K562 (cell line): ENCODE data around the gene NAE1. TPM values are rescaled to one million over a fixed set of nuclear protein-coding genes. Genes with fewer than 3 reads are reported as not detected.

Experiments used
- ATAC-seq: fragments of 200-7000 bp; cut with Tn5 transposase; 3 replicates; pipeline ENCODE4 v1.9.1; 2020; ENCODE audit warnings: moderate library complexity
- BruUV-seq: library from RNA; stranded (reverse); fragments of 400-500 nt; replicated peaks from 2 replicates; lab custom pipeline; 2021; lab: Mats Ljungman, UMichigan
- CTCF ChIA-PET: fragments of 300-600 bp; formaldehyde crosslinking; extraction: SDS; loops from one replicate; lab custom pipeline; 2021; ENCODE audit warnings: low intra/inter-chr PET ratio; lab: Yijun Ruan, JAX
- POLR2A ChIA-PET: fragments of 300-600, 350-650 bp; sonication (Branson Sonifier 250); formaldehyde crosslinking; extraction: SDS; loops from one replicate; lab custom pipeline; 2021; ENCODE audit warnings: antibody characterized with exemption, inconsistent platforms; lab: Yijun Ruan, JAX
- DNase-seq, 4 experiments: peaks; one replicate each; pipeline versions ENCODE4 v3.0.0 to v3.0.0-alpha.2; 2011 to 2018; ENCODE audit warnings: low spot score in 3 of 4, mixed read lengths in 3 of 4; ENCODE audit errors: extremely low read depth in 1 of 4
- FAIRE-seq: peaks from 2 replicates; lab custom pipeline; 2011; peaks lifted over from hg19 to GRCh38; lab: Jason Lieb, UNC
- H2AFZ ChIP-seq: 2 replicates; pipeline ENCODE4 v1.6.0; 2011; ENCODE audit warnings: low read depth, low read length, control low read depth, inconsistent platforms
- H3K27ac ChIP-seq: fragments of 200-600 bp; 3 replicates; pipeline ENCODE4 v1.8.0; 2011; ENCODE audit warnings: low read depth, mild to moderate bottlenecking, control low read depth, inconsistent platforms, low read length, moderate library complexity, mixed read lengths; ENCODE audit errors: extremely low read depth
- H3K27me3 ChIP-seq, 2 experiments: fragments of 300-600 bp in 1 of 2; 2 replicates in 1 of 2; 3 replicates in 1 of 2; pipeline versions ENCODE4 v1.6.0 to v1.8.0; 2011; ENCODE audit warnings: inconsistent platforms in 2 of 2, low read length in 2 of 2, mild to moderate bottlenecking in 1 of 2, mixed read lengths in 1 of 2, moderate library complexity in 1 of 2; ENCODE audit not compliant: control insufficient read depth in 2 of 2, insufficient read depth in 2 of 2
- H3K36me3 ChIP-seq: fragments of 300-600 bp; 3 replicates; pipeline ENCODE4 v1.8.0; 2011; ENCODE audit warnings: mild to moderate bottlenecking, low read length, inconsistent platforms; ENCODE audit not compliant: control insufficient read depth, insufficient read depth
- H3K4me1 ChIP-seq, 2 experiments: fragments of 200-600 bp in 1 of 2; replicated peaks in 1 of 2; 2 replicates in 1 of 2; 3 replicates in 1 of 2; pipeline versions ENCODE4 v1.5.1 to v1.8.0; 2011; ENCODE audit warnings: inconsistent platforms in 2 of 2, low read length in 2 of 2, mild to moderate bottlenecking in 1 of 2, mixed read lengths in 1 of 2, moderate library complexity in 1 of 2; ENCODE audit not compliant: control insufficient read depth in 2 of 2, insufficient read depth in 2 of 2
- H3K4me2 ChIP-seq: 2 replicates; pipeline ENCODE4 v1.6.1; 2011; ENCODE audit warnings: low read length, control low read depth, inconsistent platforms, mixed read lengths; ENCODE audit not compliant: insufficient read depth
- H3K4me3 ChIP-seq: fragments of 200-600 bp; sonication (generic), shearing (Covaris generic); 2 replicates; pipeline ENCODE4 v1.5.1; 2016; ENCODE audit warnings: control low read depth, inconsistent platforms
- H3K79me2 ChIP-seq: fragments of 200-600 bp; 3 replicates; pipeline ENCODE4 v1.8.0; 2011; ENCODE audit warnings: low read length, inconsistent platforms; ENCODE audit not compliant: control insufficient read depth, insufficient read depth
- H3K9ac ChIP-seq, 2 experiments: 2 replicates each; pipeline versions ENCODE4 v1.6.0 to v1.6.1; 2011; ENCODE audit warnings: low read depth in 2 of 2, low read length in 2 of 2, control low read depth in 1 of 2, inconsistent platforms in 1 of 2, mild to moderate bottlenecking in 1 of 2, mixed read lengths in 1 of 2; ENCODE audit not compliant: insufficient read depth in 1 of 2
- H3K9me1 ChIP-seq: one replicate; pipeline ENCODE4 v1.6.0; 2011; ENCODE audit warnings: inconsistent platforms, mild to moderate bottlenecking, low read length, moderate library complexity; ENCODE audit not compliant: control insufficient read depth, insufficient read depth
- H3K9me3 ChIP-seq: replicated peaks from 2 replicates; pipeline ENCODE4 v1.5.1; 2011; ENCODE audit warnings: low read depth, low read length, inconsistent platforms; ENCODE audit not compliant: control insufficient read depth, insufficient read depth
- H4K20me1 ChIP-seq: replicated peaks from 2 replicates; pipeline ENCODE4 v1.6.1; 2011; ENCODE audit warnings: low read length, inconsistent platforms, mixed read lengths; ENCODE audit not compliant: control insufficient read depth, insufficient read depth
- E2F4 ChIP-seq: sonication (generic); formaldehyde crosslinking; IDR thresholded peaks from 2 replicates; pipeline ENCODE4 v1.8.0; 2022; ENCODE audit warnings: mild to moderate bottlenecking, low read depth, missing genetic modification reagents
- HNRNPUL1 ChIP-seq: fragments of 200-400 bp; formaldehyde crosslinking; IDR thresholded peaks from 2 replicates; pipeline ENCODE4 v1.6.1; 2017; ENCODE audit warnings: low read length
- ILF3 ChIP-seq: fragments of 450-650 bp; IDR thresholded peaks from 2 replicates; pipeline ENCODE4 v1.6.1; 2018; ENCODE audit warnings: antibody characterized with exemption, mild to moderate bottlenecking, moderate library complexity, borderline replicate concordance
- MAFF ChIP-seq: IDR thresholded peaks from 2 replicates; pipeline ENCODE4 v1.6.1; 2012; ENCODE audit warnings: low read length, improper control_type of control experiment
- PKNOX1 ChIP-seq: fragments of 450-650 bp; IDR thresholded peaks from 2 replicates; pipeline ENCODE4 v1.6.1; 2016
- SMARCA5 ChIP-seq: fragments of 450-650 bp; IDR thresholded peaks from 2 replicates; pipeline ENCODE4 v1.6.1; 2016
- STAT5A ChIP-seq: IDR thresholded peaks from 2 replicates; pipeline ENCODE4 v1.6.1; 2012; ENCODE audit warnings: low read length, inconsistent platforms, borderline replicate concordance
- ZNF780A ChIP-seq: fragments of 250-450 bp; sonication (Bioruptor Pico); IDR thresholded peaks from 2 replicates; pipeline ENCODE4 v1.5.0; 2021; ENCODE audit warnings: mild to moderate bottlenecking
- WGBS: fragments of 100-300 bp; shearing (Covaris generic); methylation state at CpG from one replicate; pipeline ENCODE4 v1.1.6; 2016; ENCODE audit warnings: low coverage, mixed read lengths; ENCODE audit not compliant: insufficient coverage; ENCODE audit errors: missing lambda C conversion rate; 5-methylcytosine and 5-hydroxymethylcytosine counted together
- in situ Hi-C: fragments of 300-500 bp; cut with MboI; formaldehyde crosslinking; loops from 4 replicates; pipeline ENCODE4 v1.15.0; 2018; ENCODE audit warnings: inconsistent platforms, mixed read lengths
- intact Hi-C: fragments of 100-400 bp; cut with micrococcal nuclease; formaldehyde crosslinking; loops from 2 replicates; pipeline ENCODE4 v1.14.2; 2022
- polyA plus RNA-seq, 8 experiments: library from polyadenylated mRNA; depleted of rRNA in 4 of 8; stranded (reverse) in 5 of 8; unstranded in 3 of 8; fragments of >200 nt; fragmentation: Nextera tagmentation in 2 of 8; fragmentation: Illumina TruSeq in 1 of 8; extraction: Ambion mirVana in 2 of 8; extraction: Trizol in 1 of 8; gene quantifications; 2 replicates each; pipeline versions ENCODE4 v1.2.1 to v1.2.3, GENCODE V29; 2011 to 2014; ENCODE audit warnings: inconsistent platforms in 1 of 8, missing spikeins in 1 of 8
- total RNA-seq, 7 experiments: library from RNA; depleted of rRNA in 6 of 7; stranded (reverse); fragments of >200 nt in 6 of 7; fragmentation: Illumina TruSeq in 2 of 7; extraction: Trizol in 2 of 7; gene quantifications; 2 replicates each; pipeline versions ENCODE4 v1.2.1 to v1.2.3, GENCODE V29; 2011 to 2021; ENCODE audit warnings: low replicate concordance in 1 of 7

The NAE1 gene
- total and polyA plus RNA-seq, 9 of the 15 experiments (the other 6 are each of a cell fraction or from before 2014, with no cell fraction given): 165 to 294 (median 230) TPM

- Histone ChIP-seq H4K20me1 (no peaks in the 10 kb centered on the region), H3K79me2 (no peaks in the 10 kb centered on the region), H3K27me3 (no peaks in the 10 kb centered on the region; a peak in 1 of 5 replicates), H2AFZ (no peak overlapping the region), H3K27ac (no peak overlapping the region), H3K4me2 (no peak overlapping the region), H3K9me1 (no peaks in the 10 kb centered on the region), H3K9ac (no peak overlapping the region), H3K4me3 (no peak overlapping the region), H3K36me3 (no peaks in the 10 kb centered on the region), H3K4me1 (peaks cover 0 to 3% of the 10 kb centered on the region in 2 experiments; a peak in 1 of 5 replicates), H3K9me3 (no peaks in the 10 kb centered on the region)
- in situ Hi-C loops: no loop called here
- intact Hi-C loops: no loop called here
- FAIRE-seq (no peak), DNase-seq (peak in 2 of 4 experiments; percentile 3 to 7), ATAC-seq (no peak)
- WGBS: 15% methylated on average over 6 of the region's 6 CpGs
- no TSS peak for BruUV-seq
- ChIA-PET POLR2A (interaction anchor here (0.9 kb wide), 1 partner anchor 54 kb away, joined by 3 read pairs; no protein-coding TSS in a partner anchor), CTCF (no interaction called here)
- TF ChIP-seq PKNOX1 (peak; percentile 48; the same call in 1 of the 2 replicates), HNRNPUL1 (no peak), STAT5A (no peak), ILF3 (no peak), SMARCA5 (no peak), MAFF (no peak), ZNF780A (no peak), E2F4 (CRISPR knock-in tag) (no peak)
Observed at GRCh38 chr16:66857437-66857836, 26.7 kb upstream of the NAE1 start.
